AG04449 (cell line): ENCODE data around the gene PTPN23.

Source experiments
- CTCF ChIA-PET: fragments of 350-600 bp; formaldehyde crosslinking; extraction: SDS; loops from one replicate; lab custom pipeline; 2021; ENCODE audit warnings: antibody characterized with exemption; lab: Yijun Ruan, JAX
- POLR2A ChIA-PET: fragments of 400-600, 350-600 bp; formaldehyde crosslinking; extraction: SDS; loops from one replicate; lab custom pipeline; 2020; ENCODE audit warnings: antibody characterized with exemption, inconsistent platforms; lab: Yijun Ruan, JAX
- DNase-seq: peaks from one replicate; pipeline ENCODE4 v3.0.0-alpha.2; 2010; ENCODE audit warnings: low read depth, low spot score
- H3K4me3 ChIP-seq: 2 replicates; pipeline ENCODE4 v1.5.1; 2011; ENCODE audit warnings: low read depth, mild to moderate bottlenecking, control low read depth, low read length
- CTCF ChIP-seq: IDR thresholded peaks from one replicate; pipeline ENCODE4 v1.5.1; 2011; ENCODE audit warnings: mild to moderate bottlenecking, moderate library complexity, low read length, control low read depth, inconsistent platforms; ENCODE audit not compliant: insufficient read depth; ENCODE audit errors: missing control alignments

The PTPN23 gene

GRCh38 chr3:47421741-47422649 lies 41.2 kb downstream of the PTPN23 start:
- TF ChIP-seq CTCF, result peak; percentile 14
- CTCF ChIA-PET, result interaction anchor here (0.7 to 7.5 kb wide), 30 partner anchors 8 to 368 kb away, joined by 3 to 75 read pairs (median 6); partner anchors contain the start of genes ELP6, KIF9, KLHL18 and SCAP
- no peak overlapping the region for H3K4me3 ChIP-seq
- POLR2A ChIA-PET, result interaction anchor here (1.6 kb wide), 1 partner anchor 54 kb away, joined by 5 read pairs; the partner anchor contains the start of gene SCAP
- DNase-seq, result no peak

GRCh38 chr3:47422743-47423142 lies 41.9 kb downstream of the PTPN23 start:
- TF ChIP-seq CTCF, result no peak
- DNase-seq, result no peak
- ChIA-PET POLR2A (no interaction called here), CTCF (interaction anchor here (1.2 to 7.5 kb wide), 10 partner anchors 9 to 99 kb away, joined by 3 to 75 read pairs (median 27); partner anchors contain the start of genes ELP6 and SCAP)
- H3K4me3 ChIP-seq, result no peak overlapping the region

DNA sequence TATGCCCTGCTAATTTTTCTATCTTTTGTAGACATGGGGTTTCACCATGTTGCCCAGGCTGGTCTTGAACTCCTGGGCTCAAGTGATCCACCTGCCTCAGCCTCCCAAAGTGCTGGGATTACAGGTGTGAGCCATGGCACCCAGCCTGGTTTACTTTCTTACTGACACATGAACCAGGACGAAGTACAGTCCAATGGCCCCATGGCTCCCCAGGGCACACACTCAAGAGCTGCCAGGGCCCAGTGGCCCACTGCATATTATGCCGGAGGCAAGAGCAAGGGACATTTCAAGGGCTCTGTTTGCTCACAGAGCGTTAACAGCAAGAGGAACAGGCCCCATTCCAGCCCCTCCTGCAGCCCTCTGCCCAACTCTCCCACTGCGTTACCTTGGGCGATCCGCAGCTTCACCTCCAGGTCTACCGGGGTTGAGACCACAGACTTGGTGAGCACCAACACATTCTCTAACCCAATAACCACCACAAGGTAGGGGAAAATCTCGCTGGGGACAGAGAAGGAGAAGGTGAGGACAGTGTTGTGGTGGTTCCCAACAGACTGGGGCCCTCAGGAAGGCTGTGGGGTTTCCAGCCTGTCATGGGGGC lies 42.8 kb downstream of the PTPN23 start:
- no peak overlapping the region for H3K4me3 ChIP-seq
- DNase-seq, result no peak
- ChIA-PET POLR2A (no interaction called here), CTCF (interaction anchor here (0.9 to 7.5 kb wide), 7 partner anchors 8 to 91 kb away, joined by 3 to 75 read pairs (median 5); partner anchors contain the start of gene SCAP)
- TF ChIP-seq CTCF, result no peak

GRCh38 chr3:47424434-47425382 lies 43.9 kb downstream of the PTPN23 start:
- POLR2A ChIA-PET, result no interaction called here
- CTCF ChIA-PET, result interaction anchor here (0.9 to 7.5 kb wide), 8 partner anchors 9 to 90 kb away, joined by 3 to 75 read pairs (median 4); partner anchors contain the start of gene SCAP
- no peak overlapping the region for H3K4me3 ChIP-seq
- TF ChIP-seq CTCF, result no peak
- no peak for DNase-seq

DNA sequence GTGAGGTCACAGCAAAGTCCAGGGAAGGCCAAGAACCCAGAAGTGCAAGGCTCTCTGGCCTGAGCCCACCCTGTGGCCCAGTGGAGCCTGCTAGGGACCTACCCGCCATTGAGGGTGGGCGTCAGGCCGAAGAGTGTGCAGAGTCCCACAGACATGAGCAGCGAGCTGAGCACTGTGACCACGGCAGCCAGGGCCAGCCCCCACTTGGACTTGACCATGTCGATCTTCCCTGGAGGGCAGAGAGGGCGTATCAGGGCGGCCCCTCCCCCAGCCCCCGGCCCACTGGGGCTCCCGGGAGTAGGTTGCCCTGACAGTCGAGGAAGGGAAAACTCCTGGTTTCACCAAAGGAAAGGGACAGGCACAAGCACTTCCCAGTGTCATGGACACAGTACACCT lies 44.6 kb downstream of the PTPN23 start:
- DNase-seq, result no peak
- no peak for TF ChIP-seq CTCF
- no peak overlapping the region for H3K4me3 ChIP-seq
- POLR2A ChIA-PET, result no interaction called here
- CTCF ChIA-PET, result interaction anchor here (1.5 to 7.5 kb wide), 6 partner anchors 10 to 89 kb away, joined by 3 to 75 read pairs (median 6); partner anchors contain the start of gene SCAP
